ELF-1 (cell line): Measurements from ENCODE around the gene SWSAP1.
"Not testable (repeated sequence)": the region's sequence is repeated elsewhere in the genome, so short reads cannot be mapped to it uniquely, and the experiment has no call there.

Experiments used
- DNase-seq: peaks from one replicate; pipeline ENCODE4 v3.0.0-alpha.2; 2016; ENCODE audit warnings: low read depth, low spot score

The SWSAP1 gene

GRCh38 chr19:11378319-11379189, 4.1 kb downstream of the SWSAP1 start:
- peak; percentile 75 for DNase-seq

GRCh38 chr19:11379269-11379845, 4.9 kb downstream of the SWSAP1 start:
- DNase-seq: not testable (repeated sequence)

- DNase-seq: no peak
Observed at GRCh38 chr19:11379857-11380350, 5.4 kb downstream of the SWSAP1 start.

- DNase-seq: peak; percentile 100
Observed at GRCh38 chr19:11380653-11381537, 6.4 kb downstream of the SWSAP1 start.

GRCh38 chr19:11382898-11383705, 8.6 kb downstream of the SWSAP1 start:
- peak; percentile 92 for DNase-seq

GRCh38 chr19:11383706-11384048, 9.2 kb downstream of the SWSAP1 start:
- peak; percentile 32 for DNase-seq

- DNase-seq: no peak
Observed at GRCh38 chr19:11384778-11385129, 10.3 kb downstream of the SWSAP1 start.

- no peak for DNase-seq
Observed at GRCh38 chr19:11387162-11388034, 12.9 kb downstream of the SWSAP1 start.

- DNase-seq: no peak
Observed at GRCh38 chr19:11390359-11390758, 15.9 kb downstream of the SWSAP1 start.

GRCh38 chr19:11390933-11391680, 16.6 kb downstream of the SWSAP1 start:
- DNase-seq: no peak

- DNase-seq: no peak
Observed at GRCh38 chr19:11397089-11397610, 22.7 kb downstream of the SWSAP1 start.

GRCh38 chr19:11399667-11400066, 25.2 kb downstream of the SWSAP1 start:
- DNase-seq: no peak

- DNase-seq: no peak
Observed at GRCh38 chr19:11400798-11401197, 26.3 kb downstream of the SWSAP1 start.

- no peak for DNase-seq
Observed at GRCh38 chr19:11401808-11402543, 27.5 kb downstream of the SWSAP1 start.

- DNase-seq: no peak
Observed at GRCh38 chr19:11404588-11405222, 30.2 kb downstream of the SWSAP1 start.

- DNase-seq: peak; percentile 60
Observed at GRCh38 chr19:11405846-11406643, 31.6 kb downstream of the SWSAP1 start.

GRCh38 chr19:11406703-11407236, 32.3 kb downstream of the SWSAP1 start:
- not testable (repeated sequence) for DNase-seq
